Lower leg skin (tissue), 4 donors: ENCODE results near the gene PISD. TPM values are rescaled to one million over a fixed set of nuclear protein-coding genes. Genes with fewer than 3 reads are reported as not detected.

ENCODE experiments used
- DNase-seq, 2 donors: peaks; one replicate each; pipeline ENCODE4 v3.0.0-alpha.2; 2019; ENCODE audit warnings: low spot score in 2 of 2
- H3K4me3 ChIP-seq: fragments of 200-600 bp; sonication (generic); 2 replicates; pipeline ENCODE4 v1.5.1; 2017; ENCODE audit warnings: mild to moderate bottlenecking, low read depth; ENCODE audit not compliant: poor library complexity, severe bottlenecking
- POLR2A ChIP-seq, 2 donors: fragments of 450-650 bp; IDR thresholded peaks; one replicate each; pipeline ENCODE4 v1.6.1; 2016 to 2017; ENCODE audit warnings: antibody characterized with exemption in 2 of 2, mild to moderate bottlenecking in 1 of 2, moderate library complexity in 1 of 2
- WGBS, 2 donors: methylation state at CpG; one replicate each; pipeline ENCODE4 v1.1.5; 2018; 5-methylcytosine and 5-hydroxymethylcytosine counted together
- intact Hi-C: fragments of 100-400 bp; cut with DNase I; formaldehyde crosslinking; loops from one replicate; pipeline ENCODE4 v1.15.0; 2023; ENCODE audit warnings: low total_unique reads
- microRNA-seq, 2 donors: library from miRNA; unstranded; fragments of <30 nt; microRNA quantifications; one replicate each; pipeline ENCODE4, GENCODE V29; 2016; ENCODE audit warnings: borderline replicate concordance in 2 of 2, borderline number of aligned reads in 1 of 2
- total RNA-seq, 4 donors: library from RNA; depleted of rRNA; stranded (reverse); fragments of >200 nt; gene quantifications; one replicate each; pipeline ENCODE4 v1.1.0, GENCODE V29; 2016
- TF ChIP-seq, protein P1 (sequence below), 3 donors: fragments of 450-650 bp; IDR thresholded peaks; one replicate each; pipeline ENCODE4 v1.5.1; 2016; ENCODE audit warnings: antibody characterized with exemption in 3 of 3, mild to moderate bottlenecking in 3 of 3, moderate library complexity in 2 of 3

Gene PISD
- total RNA-seq, 4 donors from 2014 or later: 32.0 to 62.5 (median 45.5) TPM

DNA sequence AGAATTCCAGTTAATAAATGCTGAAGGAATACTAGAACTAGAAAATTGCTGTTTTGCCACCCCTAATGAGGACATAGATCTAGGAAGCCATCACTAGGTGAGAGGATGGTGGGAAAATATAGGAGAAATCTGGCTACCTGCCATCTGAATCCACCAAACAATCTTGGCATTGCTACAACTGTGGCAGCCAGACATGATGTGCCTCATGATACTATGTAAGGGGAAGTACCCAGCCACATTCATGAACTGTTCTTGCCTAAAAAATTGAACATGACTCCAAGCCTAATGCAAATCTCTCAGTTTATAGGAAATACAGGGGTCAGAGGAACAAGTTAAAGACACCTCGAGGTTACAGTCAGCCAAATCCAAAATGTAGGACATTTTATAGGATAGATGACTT lies 92.9 kb downstream of the PISD start:
- WGBS, 2 donors: 80 to 89% methylated on average over 1 of the region's 1 CpG
- no peak for TF ChIP-seq POLR2A (IDR thresholded peaks at IDR 0.05)
- TF ChIP-seq, protein P1, sequence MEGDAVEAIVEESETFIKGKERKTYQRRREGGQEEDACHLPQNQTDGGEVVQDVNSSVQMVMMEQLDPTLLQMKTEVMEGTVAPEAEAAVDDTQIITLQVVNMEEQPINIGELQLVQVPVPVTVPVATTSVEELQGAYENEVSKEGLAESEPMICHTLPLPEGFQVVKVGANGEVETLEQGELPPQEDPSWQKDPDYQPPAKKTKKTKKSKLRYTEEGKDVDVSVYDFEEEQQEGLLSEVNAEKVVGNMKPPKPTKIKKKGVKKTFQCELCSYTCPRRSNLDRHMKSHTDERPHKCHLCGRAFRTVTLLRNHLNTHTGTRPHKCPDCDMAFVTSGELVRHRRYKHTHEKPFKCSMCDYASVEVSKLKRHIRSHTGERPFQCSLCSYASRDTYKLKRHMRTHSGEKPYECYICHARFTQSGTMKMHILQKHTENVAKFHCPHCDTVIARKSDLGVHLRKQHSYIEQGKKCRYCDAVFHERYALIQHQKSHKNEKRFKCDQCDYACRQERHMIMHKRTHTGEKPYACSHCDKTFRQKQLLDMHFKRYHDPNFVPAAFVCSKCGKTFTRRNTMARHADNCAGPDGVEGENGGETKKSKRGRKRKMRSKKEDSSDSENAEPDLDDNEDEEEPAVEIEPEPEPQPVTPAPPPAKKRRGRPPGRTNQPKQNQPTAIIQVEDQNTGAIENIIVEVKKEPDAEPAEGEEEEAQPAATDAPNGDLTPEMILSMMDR (IDR thresholded peaks at IDR 0.05): no peak
- intact Hi-C loops: no loop called here
- peak in 1 of 2 donors; percentile 2 for DNase-seq
- H3K4me3 ChIP-seq: no peak overlapping the region

Small RNAs within 50 kb of the gene (microRNA-seq; reads per million reads assigned to microRNA genes)
- gene MIR7109: 0 reads per million in 2 donors

Other genes with a start within 250 kb of the PISD start
- 10 to 100 TPM; 14.7 to 20.8 (median 16.9) TPM for gene EIF4ENIF1, start 172.4 kb downstream of the PISD start, total RNA-seq
- 10 to 100 TPM; 24.2 to 66.4 (median 32.2) TPM for gene SFI1, start 165.7 kb downstream of the PISD start, total RNA-seq
- 10 to 100 TPM; 27.0 to 32.7 (median 29.7) TPM for gene PRR14L, start 87.9 kb upstream of the PISD start, total RNA-seq
- gene DEPDC5, start 91.8 kb upstream of the PISD start, total RNA-seq: 10 to 100 TPM; 11.7 to 15.4 (median 13.3) TPM